ENCODE measurements around the gene ALDOC.

Gene ALDOC

DNA sequence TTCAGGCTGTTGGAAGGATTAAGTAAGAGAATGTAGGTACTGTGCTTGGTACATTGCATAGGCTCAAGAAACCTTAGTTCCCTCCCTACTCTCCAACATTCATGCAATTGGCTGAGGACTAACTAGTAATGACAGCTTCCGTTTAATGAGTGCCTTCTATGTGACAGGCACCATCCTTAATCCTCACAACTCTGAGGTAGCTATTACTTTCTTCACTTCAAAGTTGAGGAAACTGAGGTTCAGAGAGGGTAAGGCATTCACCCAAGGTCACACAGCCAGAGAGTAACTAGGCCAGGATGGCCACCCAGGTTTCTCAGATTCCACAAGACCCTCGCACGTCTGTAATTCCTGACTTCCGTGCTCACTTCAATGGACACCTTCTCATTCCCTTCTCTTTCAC is 46.4 kb downstream of the ALDOC start:
- DNase-seq, result no peak

DNA sequence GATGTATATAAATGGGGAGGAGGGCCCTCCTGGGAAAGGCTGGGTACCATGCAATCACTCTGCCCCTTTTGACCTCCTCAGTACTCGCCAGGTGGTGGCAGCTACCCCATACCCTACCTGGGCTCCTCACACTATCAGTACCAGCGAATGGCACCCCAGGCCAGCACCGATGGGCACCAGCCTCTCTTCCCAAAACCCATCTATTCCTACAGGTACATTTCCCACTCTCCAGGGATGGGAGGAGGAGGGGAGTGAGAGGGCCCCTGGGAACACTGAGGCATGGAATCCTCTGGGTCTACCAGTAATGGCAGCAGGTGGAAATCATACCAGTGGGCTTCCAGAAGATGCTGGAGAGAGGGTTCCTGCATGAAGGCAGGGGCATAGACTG is 47.7 kb downstream of the ALDOC start:
- no peak for DNase-seq

DNA sequence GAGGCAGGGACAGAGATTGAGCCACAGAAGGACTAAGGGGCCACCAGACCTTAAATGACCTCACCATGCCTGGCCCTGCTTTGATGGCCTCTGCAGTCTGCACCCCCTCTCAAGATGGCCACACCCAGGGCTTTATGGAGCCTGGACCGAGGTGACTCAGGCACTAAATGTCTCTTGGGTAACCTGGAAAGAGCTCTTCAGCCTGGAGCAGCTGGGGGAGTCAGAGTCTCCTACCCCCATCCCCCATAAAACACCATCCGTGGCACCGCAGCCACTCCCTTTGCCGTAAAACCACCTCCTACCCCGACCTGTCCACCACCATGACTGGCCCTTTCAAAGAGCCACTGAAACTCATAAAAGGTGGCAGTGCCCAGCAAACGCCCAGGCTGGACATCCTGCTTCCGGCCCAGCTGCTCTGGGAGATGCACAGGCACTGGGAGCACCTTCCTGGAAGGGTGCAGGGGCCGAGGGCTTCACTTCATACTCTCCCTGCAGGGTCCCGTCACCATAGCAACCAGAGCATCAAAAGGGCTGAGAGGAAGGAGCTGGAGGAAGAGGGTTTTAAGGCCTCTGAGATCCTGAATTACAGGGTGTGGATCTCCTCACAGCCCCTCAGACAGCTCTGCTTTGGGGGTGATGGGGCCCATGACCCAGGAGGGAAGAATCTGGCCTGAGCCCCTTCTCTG is 48.2 kb downstream of the ALDOC start:
- DNase-seq, result peak; percentile 39 to 46

DNA sequence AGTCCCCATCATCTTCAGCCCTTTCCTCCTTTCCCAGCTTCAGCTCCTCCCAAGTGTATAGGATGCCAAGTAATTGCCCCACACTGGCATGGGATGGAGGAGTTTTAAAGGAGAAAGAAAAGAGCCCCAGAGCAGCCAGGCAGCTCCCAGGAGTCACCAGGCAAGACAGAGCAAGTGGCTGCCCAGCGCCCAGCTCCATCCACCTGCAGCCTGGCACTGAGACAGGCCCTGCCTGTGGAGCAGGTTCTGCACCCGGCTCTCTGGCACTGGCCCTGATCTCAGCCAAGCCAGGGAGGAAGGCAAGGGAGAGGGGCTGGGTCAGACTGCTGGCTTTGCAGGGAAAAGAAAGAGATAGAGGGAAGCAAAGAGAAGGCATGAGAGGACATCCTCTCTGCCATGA is 48.8 kb downstream of the ALDOC start:
- no peak for DNase-seq

DNA sequence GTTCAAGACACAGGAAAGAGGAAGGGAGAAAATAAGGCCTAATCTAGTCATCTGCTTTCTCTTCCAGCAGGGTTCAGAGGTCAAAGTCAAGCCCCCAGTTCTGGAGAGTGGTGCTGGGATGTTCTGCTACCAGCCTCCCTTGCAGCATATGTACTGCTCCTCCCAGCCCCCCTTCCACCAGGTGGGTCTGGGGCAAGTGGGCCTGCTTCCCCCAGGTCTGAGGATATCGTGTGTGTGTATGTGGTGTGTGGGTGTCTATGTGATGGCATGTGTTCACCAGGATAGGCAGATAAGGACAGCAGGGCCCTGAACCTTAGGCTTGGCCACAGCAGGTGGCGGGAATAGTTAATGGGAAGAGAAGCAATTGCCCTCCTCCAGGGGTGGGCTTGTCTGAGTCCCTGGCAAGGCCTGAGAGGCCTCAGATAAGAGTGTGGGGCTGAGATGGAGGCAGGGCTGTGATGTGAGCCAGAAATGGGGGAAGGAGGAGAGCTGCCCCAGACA is 49.5 kb downstream of the ALDOC start:
- no peak for DNase-seq

DNA sequence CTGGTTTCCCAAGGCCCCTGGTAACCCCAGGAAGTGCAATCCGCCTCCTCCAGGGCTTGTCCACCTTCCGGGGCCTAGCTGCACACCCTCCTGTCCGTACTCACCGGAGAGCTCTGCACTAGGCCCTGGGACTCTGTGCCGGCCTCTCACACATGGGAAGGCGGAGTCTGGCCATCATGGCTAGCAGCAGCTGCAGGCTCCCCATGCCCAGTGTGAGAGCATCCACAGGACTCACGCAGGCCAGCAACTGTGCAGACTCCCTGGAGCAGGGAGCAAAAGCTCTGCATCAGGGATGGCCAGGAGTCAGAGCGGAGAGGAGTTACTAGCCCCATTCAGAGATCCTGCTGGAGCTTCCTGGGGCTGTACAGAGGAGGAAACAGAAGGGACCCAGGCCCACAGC is 50.3 kb downstream of the ALDOC start:
- DNase-seq, result peak; percentile 47 to 60

DNA sequence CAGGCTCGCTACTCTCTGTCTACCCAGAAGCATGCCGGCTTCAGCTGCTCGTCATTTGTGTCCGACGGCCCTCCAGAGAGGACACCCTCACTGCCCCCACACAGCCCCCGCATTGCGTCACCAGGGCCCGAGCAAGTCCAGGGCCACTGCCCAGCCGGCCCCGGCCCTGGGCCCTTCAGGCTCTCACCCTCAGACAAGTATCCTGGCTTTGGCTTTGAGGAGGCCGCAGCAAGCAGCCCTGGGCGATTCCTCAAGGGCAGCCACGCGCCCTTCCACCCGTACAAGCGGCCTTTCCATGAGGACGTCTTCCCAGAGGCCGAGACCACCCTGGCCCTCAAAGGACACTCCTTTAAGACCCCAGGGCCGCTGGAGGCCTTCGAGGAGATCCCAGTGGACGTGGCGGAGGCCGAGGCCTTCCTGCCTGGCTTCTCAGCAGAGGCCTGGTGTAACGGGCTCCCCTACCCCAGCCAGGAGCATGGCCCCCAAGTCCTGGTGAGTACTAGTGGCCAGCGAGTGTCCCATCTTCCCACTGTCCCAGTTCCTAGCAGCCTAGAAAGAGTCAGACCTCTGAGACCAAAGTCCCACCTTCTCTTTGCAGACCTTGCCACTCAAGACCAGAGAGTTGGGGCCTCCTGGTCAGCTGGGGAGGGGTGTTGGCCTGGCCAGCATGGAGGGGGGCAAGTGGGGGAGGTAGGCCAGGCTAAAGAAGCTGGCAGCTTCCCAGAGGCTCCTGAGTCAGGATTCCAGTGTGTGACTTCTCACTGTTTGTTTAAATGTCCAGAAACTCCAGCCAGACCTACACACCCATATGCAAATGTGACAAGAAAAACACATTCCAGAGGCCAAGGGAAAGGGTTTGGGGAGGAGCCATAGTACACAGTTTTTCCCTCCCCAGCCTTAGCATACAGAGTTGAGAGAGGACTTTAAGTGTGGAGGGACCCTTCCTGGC is 51.9 kb downstream of the ALDOC start:
- DNase-seq, result no peak

DNA sequence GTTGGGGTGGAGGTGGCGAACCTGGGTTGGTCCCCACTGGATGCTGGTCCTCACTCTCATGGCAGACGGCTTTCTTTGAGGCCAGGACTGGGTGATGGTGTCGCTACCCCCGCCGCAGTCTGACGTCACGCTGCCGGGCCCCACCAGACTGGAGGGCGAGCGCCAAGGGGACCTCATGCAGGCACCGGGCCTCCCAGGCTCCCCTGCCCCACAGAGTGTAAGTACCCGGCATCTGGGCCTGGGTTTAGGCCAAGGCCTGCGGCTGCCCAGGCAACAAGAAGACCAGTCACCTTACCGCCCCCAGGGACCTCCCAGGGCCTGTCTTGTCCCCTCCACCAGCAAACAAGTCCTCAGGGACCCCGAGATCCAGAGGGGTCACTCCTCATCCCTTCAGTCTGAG is 52.8 kb downstream of the ALDOC start:
- DNase-seq, result no peak

DNA sequence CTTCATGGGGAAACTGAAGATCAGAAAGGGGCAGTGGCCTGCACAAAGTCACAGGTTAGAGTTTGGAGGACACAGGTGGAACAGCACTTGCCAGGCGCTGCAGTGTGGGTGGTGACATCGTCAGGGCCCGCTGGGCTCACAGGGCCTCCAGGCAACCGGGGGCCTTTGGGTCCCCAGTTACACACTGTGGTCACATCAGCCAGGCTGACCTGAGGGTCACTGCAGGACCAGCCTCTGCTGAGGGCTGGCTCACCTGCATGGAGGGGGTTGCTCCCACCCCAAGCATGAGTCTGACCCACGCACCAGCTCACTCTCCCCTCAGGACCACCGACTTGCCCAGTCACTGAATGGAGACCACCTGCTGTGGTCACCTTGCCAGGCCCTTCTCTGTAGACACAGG is 53.5 kb downstream of the ALDOC start:
- DNase-seq, result no peak

Measured in NCI-H524 (cell line).